CD14-positive monocyte (primary cell): Measurements from ENCODE around the gene SMIM20. TPM values are rescaled to one million over a fixed set of nuclear protein-coding genes. Genes with fewer than 3 reads are reported as not detected.

Source experiments
- DNase-seq, 3 donors: peaks; one replicate each; pipeline ENCODE4 v3.0.0-alpha.2; 2011 to 2022
- H2AFZ ChIP-seq: 2 replicates; pipeline ENCODE4 v1.6.0; 2012; ENCODE audit warnings: mild to moderate bottlenecking, low read depth, low read length, inconsistent platforms; ENCODE audit not compliant: insufficient read depth, poor library complexity, severe bottlenecking
- H3K27ac ChIP-seq, 2 donors: 1 replicate in 1 of 2; 2 replicates in 1 of 2; pipeline ENCODE4 v1.5.1; 2012 to 2013; ENCODE audit warnings: low read length in 2 of 2, control low read depth in 1 of 2, inconsistent platforms in 1 of 2, low read depth in 1 of 2, mild to moderate bottlenecking in 1 of 2
- H3K27me3 ChIP-seq, 2 donors: one replicate each; pipeline versions ENCODE4 v1.6.0 to v1.6.1; 2011 to 2013; ENCODE audit warnings: low read length in 2 of 2; ENCODE audit not compliant: control insufficient read depth in 2 of 2, insufficient read depth in 2 of 2
- H3K36me3 ChIP-seq, 2 donors: replicated peaks in 1 of 2; 1 replicate in 1 of 2; 2 replicates in 1 of 2; pipeline versions ENCODE4 v1.5.1 to v1.6.1; 2012 to 2013; ENCODE audit warnings: low read length in 2 of 2, control low read depth in 1 of 2, inconsistent platforms in 1 of 2, mild to moderate bottlenecking in 1 of 2; ENCODE audit not compliant: insufficient read depth in 2 of 2, control insufficient read depth in 1 of 2
- H3K4me1 ChIP-seq, 2 donors: 1 replicate in 1 of 2; 2 replicates in 1 of 2; pipeline versions ENCODE4 v1.5.1 to v1.6.1; 2012 to 2013; ENCODE audit warnings: low read length in 2 of 2, control low read depth in 1 of 2, inconsistent platforms in 1 of 2, mild to moderate bottlenecking in 1 of 2, moderate library complexity in 1 of 2; ENCODE audit not compliant: insufficient read depth in 2 of 2, control insufficient read depth in 1 of 2
- H3K4me2 ChIP-seq: replicated peaks from 2 replicates; pipeline ENCODE3; 2012; ENCODE audit warnings: low read length, moderate library complexity, mild to moderate bottlenecking; ENCODE audit not compliant: poor library complexity, severe bottlenecking; ENCODE audit errors: extremely low read depth
- H3K4me3 ChIP-seq, 3 experiments: fragments of 200-600 bp in 1 of 3; sonication (generic) in 1 of 3; replicated peaks in 1 of 3; 1 replicate in 2 of 3; 2 replicates in 1 of 3; pipeline ENCODE4 v1.5.1; 2011 to 2013; ENCODE audit warnings: low read length in 3 of 3, mild to moderate bottlenecking in 3 of 3, control low read depth in 2 of 3, low read depth in 2 of 3, inconsistent platforms in 1 of 3, moderate library complexity in 1 of 3
- H3K79me2 ChIP-seq: 2 replicates; pipeline ENCODE4 v1.6.0; 2012; ENCODE audit warnings: mild to moderate bottlenecking, control low read depth, inconsistent platforms, low read length, moderate library complexity; ENCODE audit not compliant: insufficient read depth
- H3K9ac ChIP-seq: 2 replicates; pipeline ENCODE4 v1.6.0; 2017; ENCODE audit warnings: low read length, mild to moderate bottlenecking; ENCODE audit not compliant: insufficient read depth, poor library complexity, severe bottlenecking
- H3K9me3 ChIP-seq, 2 donors: replicated peaks in 1 of 2; 1 replicate in 1 of 2; 2 replicates in 1 of 2; pipeline versions ENCODE4 v1.5.1 to v1.6.1; 2012 to 2013; ENCODE audit warnings: low read length in 2 of 2, control low read depth in 1 of 2; ENCODE audit not compliant: control insufficient read depth in 1 of 2, insufficient read depth in 1 of 2
- H4K20me1 ChIP-seq: 2 replicates; pipeline ENCODE4 v1.6.0; 2012; ENCODE audit warnings: mild to moderate bottlenecking, low read length, control low read depth, moderate library complexity; ENCODE audit not compliant: insufficient read depth
- H3K27ac Mint-ChIP-seq, 7 donors: one replicate each; pipeline ENCODE4 v1.8.0; 2020; ENCODE audit warnings: mild to moderate bottlenecking in 7 of 7, mixed read lengths in 7 of 7, moderate library complexity in 6 of 7, inconsistent platforms in 2 of 7
- H3K27me3 Mint-ChIP-seq, 3 donors: one replicate each; pipeline ENCODE4 v1.8.0; 2021 to 2022; ENCODE audit warnings: low read depth in 3 of 3, mild to moderate bottlenecking in 3 of 3, mixed read lengths in 3 of 3, moderate library complexity in 3 of 3, inconsistent platforms in 1 of 3
- H3K36me3 Mint-ChIP-seq, 2 donors: one replicate each; pipeline ENCODE4 v1.8.0; 2020; ENCODE audit warnings: mixed read lengths in 2 of 2, inconsistent platforms in 1 of 2, mild to moderate bottlenecking in 1 of 2
- H3K4me1 Mint-ChIP-seq: one replicate; pipeline ENCODE4 v1.8.0; 2020; ENCODE audit warnings: mild to moderate bottlenecking, mixed read lengths
- H3K4me3 Mint-ChIP-seq, 2 donors: one replicate each; pipeline ENCODE4 v1.8.0; 2020; ENCODE audit warnings: mild to moderate bottlenecking in 2 of 2, mixed read lengths in 2 of 2, moderate library complexity in 1 of 2
- H3K9me3 Mint-ChIP-seq, 7 donors: one replicate each; pipeline ENCODE4 v1.8.0; 2020 to 2022; ENCODE audit warnings: mixed read lengths in 7 of 7, mild to moderate bottlenecking in 6 of 7, moderate library complexity in 6 of 7, inconsistent platforms in 2 of 7
- WGBS: methylation state at CpG from one replicate; pipeline ENCODE4 v1.1.5; 2013; ENCODE audit warnings: missing lambda C conversion rate; ENCODE audit not compliant: insufficient coverage; 5-methylcytosine and 5-hydroxymethylcytosine counted together
- intact Hi-C, 2 donors: fragments of 100-400 bp; cut with micrococcal nuclease; formaldehyde crosslinking; loops; one replicate each; pipeline versions ENCODE4 v1.15.0 to v1.15.1; 2023
- polyA plus RNA-seq, 3 donors: library from polyadenylated mRNA; depleted of rRNA in 1 of 3; unstranded in 2 of 3; stranded (reverse) in 1 of 3; fragments of 300-500 nt in 2 of 3; fragments of >200 nt in 1 of 3; fragmentation: Illumina TruSeq in 2 of 3; gene quantifications; 1 replicate in 2 of 3; 2 replicates in 1 of 3; pipeline ENCODE4 v1.2.3, GENCODE V29; 2012 to 2021
- TF ChIP-seq, protein P1 (sequence below): fragments of 200-600 bp; IDR thresholded peaks from one replicate; pipeline ENCODE4 v1.8.0; 2022; ENCODE audit warnings: antibody characterized with exemption, mild to moderate bottlenecking

SMIM20 gene
- polyA plus RNA-seq, 3 donors: 10.4 to 38.1 (median 33.7) TPM

DNA sequence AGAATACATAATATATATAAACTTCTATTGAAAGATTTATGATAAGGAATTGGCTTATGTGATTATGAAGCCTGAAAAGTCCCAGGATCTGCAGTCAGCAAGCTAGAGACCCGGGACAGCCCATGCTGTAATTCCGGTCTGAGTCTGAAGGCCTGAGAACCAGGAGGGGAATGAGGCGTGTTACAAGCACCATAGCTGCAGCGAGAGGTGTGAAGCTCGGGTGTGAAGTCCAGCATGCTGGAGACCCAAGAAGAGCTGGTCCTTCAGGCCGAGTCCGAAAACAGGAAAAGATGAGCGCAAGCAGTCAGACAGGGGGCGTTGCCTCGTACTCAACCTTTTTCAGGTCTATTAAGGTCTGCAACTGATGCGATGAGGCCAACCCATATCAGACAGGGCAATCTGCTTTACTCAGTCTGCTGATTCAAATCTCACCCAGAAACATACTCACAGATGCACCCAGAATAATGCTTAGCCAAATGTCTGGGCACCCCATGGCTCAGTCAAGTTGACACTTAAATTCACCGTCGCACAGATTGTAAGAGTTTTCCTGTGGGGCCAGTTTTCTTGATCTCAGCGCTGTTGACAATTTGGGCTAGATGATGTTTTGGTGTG lies 40.4 kb downstream of the SMIM20 start:
- no peaks in the 10 kb centered on the region for H4K20me1 ChIP-seq
- Mint-ChIP-seq H3K4me1 (peaks cover 9% of the 10 kb centered on the region), H3K27ac (no peak overlapping the region), H3K36me3 (no peaks in the 10 kb centered on the region), H3K9me3 (no peaks in the 10 kb centered on the region), H3K4me3 (no peak overlapping the region), H3K27me3 (peaks cover 4 to 14% (median 8%) of the 10 kb centered on the region in 3 donors)
- H3K4me3 ChIP-seq: no peak overlapping the region
- H3K27me3 ChIP-seq: no peaks in the 10 kb centered on the region
- no peaks in the 10 kb centered on the region for H3K79me2 ChIP-seq
- peaks cover 4 to 9% of the 10 kb centered on the region in 2 donors for H3K4me1 ChIP-seq
- H3K27ac ChIP-seq: no peak overlapping the region
- no peak overlapping the region for H3K4me2 ChIP-seq
- WGBS: 78% methylated on average over 12 of the region's 14 CpGs
- intact Hi-C loops: no loop called here
- no peak overlapping the region for H2AFZ ChIP-seq
- DNase-seq: no peak
- H3K9ac ChIP-seq: no peak overlapping the region
- TF ChIP-seq, protein P1, sequence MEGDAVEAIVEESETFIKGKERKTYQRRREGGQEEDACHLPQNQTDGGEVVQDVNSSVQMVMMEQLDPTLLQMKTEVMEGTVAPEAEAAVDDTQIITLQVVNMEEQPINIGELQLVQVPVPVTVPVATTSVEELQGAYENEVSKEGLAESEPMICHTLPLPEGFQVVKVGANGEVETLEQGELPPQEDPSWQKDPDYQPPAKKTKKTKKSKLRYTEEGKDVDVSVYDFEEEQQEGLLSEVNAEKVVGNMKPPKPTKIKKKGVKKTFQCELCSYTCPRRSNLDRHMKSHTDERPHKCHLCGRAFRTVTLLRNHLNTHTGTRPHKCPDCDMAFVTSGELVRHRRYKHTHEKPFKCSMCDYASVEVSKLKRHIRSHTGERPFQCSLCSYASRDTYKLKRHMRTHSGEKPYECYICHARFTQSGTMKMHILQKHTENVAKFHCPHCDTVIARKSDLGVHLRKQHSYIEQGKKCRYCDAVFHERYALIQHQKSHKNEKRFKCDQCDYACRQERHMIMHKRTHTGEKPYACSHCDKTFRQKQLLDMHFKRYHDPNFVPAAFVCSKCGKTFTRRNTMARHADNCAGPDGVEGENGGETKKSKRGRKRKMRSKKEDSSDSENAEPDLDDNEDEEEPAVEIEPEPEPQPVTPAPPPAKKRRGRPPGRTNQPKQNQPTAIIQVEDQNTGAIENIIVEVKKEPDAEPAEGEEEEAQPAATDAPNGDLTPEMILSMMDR: no peak
- no peaks in the 10 kb centered on the region for H3K9me3 ChIP-seq
- H3K36me3 ChIP-seq: no peaks in the 10 kb centered on the region

GRCh38 chr4:25955705-25956104 lies 41.7 kb downstream of the SMIM20 start:
- H3K27ac ChIP-seq: no peak overlapping the region
- no peaks in the 10 kb centered on the region for H3K27me3 ChIP-seq
- no peaks in the 10 kb centered on the region for H3K79me2 ChIP-seq
- no peaks in the 10 kb centered on the region for H3K36me3 Mint-ChIP-seq
- no peak for DNase-seq
- peaks cover 9% of the 10 kb centered on the region for H3K4me1 Mint-ChIP-seq
- H3K9me3 Mint-ChIP-seq: no peaks in the 10 kb centered on the region
- H3K36me3 ChIP-seq: no peaks in the 10 kb centered on the region
- no peak overlapping the region for H3K27ac Mint-ChIP-seq
- H3K4me3 ChIP-seq: no peak overlapping the region
- no CpG with 5 or more reads among the region's 4 CpGs for WGBS
- TF ChIP-seq, protein P1: no peak
- no peak overlapping the region for H3K9ac ChIP-seq
- peaks cover 2 to 8% (median 7%) of the 10 kb centered on the region in 3 donors for H3K27me3 Mint-ChIP-seq
- no peaks in the 10 kb centered on the region for H4K20me1 ChIP-seq
- no peak overlapping the region for H3K4me2 ChIP-seq
- peaks cover 4 to 9% of the 10 kb centered on the region in 2 donors for H3K4me1 ChIP-seq
- no peak overlapping the region for H3K4me3 Mint-ChIP-seq
- no peaks in the 10 kb centered on the region for H3K9me3 ChIP-seq
- no peak overlapping the region for H2AFZ ChIP-seq
- intact Hi-C loops: no loop called here
